K562 (cell line): Measurements from ENCODE around the gene EFHC2. TPM values are rescaled to one million over a fixed set of nuclear protein-coding genes. Genes with fewer than 3 reads are reported as not detected.

Experiments used
- ATAC-seq: fragments of 200-7000 bp; cut with Tn5 transposase; 3 replicates; pipeline ENCODE4 v1.9.1; 2020; ENCODE audit warnings: moderate library complexity
- BruUV-seq: library from RNA; stranded (reverse); fragments of 400-500 nt; replicated peaks from 2 replicates; lab custom pipeline; 2021; lab: Mats Ljungman, UMichigan
- CTCF ChIA-PET: fragments of 300-600 bp; formaldehyde crosslinking; extraction: SDS; loops from one replicate; lab custom pipeline; 2021; ENCODE audit warnings: low intra/inter-chr PET ratio; lab: Yijun Ruan, JAX
- POLR2A ChIA-PET: fragments of 300-600, 350-650 bp; sonication (Branson Sonifier 250); formaldehyde crosslinking; extraction: SDS; loops from one replicate; lab custom pipeline; 2021; ENCODE audit warnings: antibody characterized with exemption, inconsistent platforms; lab: Yijun Ruan, JAX
- DNase-seq, 4 experiments: peaks; one replicate each; pipeline versions ENCODE4 v3.0.0 to v3.0.0-alpha.2; 2011 to 2018; ENCODE audit warnings: low spot score in 3 of 4, mixed read lengths in 3 of 4; ENCODE audit errors: extremely low read depth in 1 of 4
- FAIRE-seq: peaks from 2 replicates; lab custom pipeline; 2011; peaks lifted over from hg19 to GRCh38; lab: Jason Lieb, UNC
- H2AFZ ChIP-seq: 2 replicates; pipeline ENCODE4 v1.6.0; 2011; ENCODE audit warnings: low read depth, low read length, control low read depth, inconsistent platforms
- H3K27ac ChIP-seq: fragments of 200-600 bp; 3 replicates; pipeline ENCODE4 v1.8.0; 2011; ENCODE audit warnings: low read depth, mild to moderate bottlenecking, control low read depth, inconsistent platforms, low read length, moderate library complexity, mixed read lengths; ENCODE audit errors: extremely low read depth
- H3K27me3 ChIP-seq, 2 experiments: fragments of 300-600 bp in 1 of 2; 2 replicates in 1 of 2; 3 replicates in 1 of 2; pipeline versions ENCODE4 v1.6.0 to v1.8.0; 2011; ENCODE audit warnings: inconsistent platforms in 2 of 2, low read length in 2 of 2, mild to moderate bottlenecking in 1 of 2, mixed read lengths in 1 of 2, moderate library complexity in 1 of 2; ENCODE audit not compliant: control insufficient read depth in 2 of 2, insufficient read depth in 2 of 2
- H3K36me3 ChIP-seq: fragments of 300-600 bp; 3 replicates; pipeline ENCODE4 v1.8.0; 2011; ENCODE audit warnings: mild to moderate bottlenecking, low read length, inconsistent platforms; ENCODE audit not compliant: control insufficient read depth, insufficient read depth
- H3K4me1 ChIP-seq, 2 experiments: fragments of 200-600 bp in 1 of 2; replicated peaks in 1 of 2; 2 replicates in 1 of 2; 3 replicates in 1 of 2; pipeline versions ENCODE4 v1.5.1 to v1.8.0; 2011; ENCODE audit warnings: inconsistent platforms in 2 of 2, low read length in 2 of 2, mild to moderate bottlenecking in 1 of 2, mixed read lengths in 1 of 2, moderate library complexity in 1 of 2; ENCODE audit not compliant: control insufficient read depth in 2 of 2, insufficient read depth in 2 of 2
- H3K4me2 ChIP-seq: 2 replicates; pipeline ENCODE4 v1.6.1; 2011; ENCODE audit warnings: low read length, control low read depth, inconsistent platforms, mixed read lengths; ENCODE audit not compliant: insufficient read depth
- H3K4me3 ChIP-seq: fragments of 200-600 bp; sonication (generic), shearing (Covaris generic); 2 replicates; pipeline ENCODE4 v1.5.1; 2016; ENCODE audit warnings: control low read depth, inconsistent platforms
- H3K79me2 ChIP-seq: fragments of 200-600 bp; 3 replicates; pipeline ENCODE4 v1.8.0; 2011; ENCODE audit warnings: low read length, inconsistent platforms; ENCODE audit not compliant: control insufficient read depth, insufficient read depth
- H3K9ac ChIP-seq, 2 experiments: 2 replicates each; pipeline versions ENCODE4 v1.6.0 to v1.6.1; 2011; ENCODE audit warnings: low read depth in 2 of 2, low read length in 2 of 2, control low read depth in 1 of 2, inconsistent platforms in 1 of 2, mild to moderate bottlenecking in 1 of 2, mixed read lengths in 1 of 2; ENCODE audit not compliant: insufficient read depth in 1 of 2
- H3K9me1 ChIP-seq: one replicate; pipeline ENCODE4 v1.6.0; 2011; ENCODE audit warnings: inconsistent platforms, mild to moderate bottlenecking, low read length, moderate library complexity; ENCODE audit not compliant: control insufficient read depth, insufficient read depth
- H3K9me3 ChIP-seq: replicated peaks from 2 replicates; pipeline ENCODE4 v1.5.1; 2011; ENCODE audit warnings: low read depth, low read length, inconsistent platforms; ENCODE audit not compliant: control insufficient read depth, insufficient read depth
- H4K20me1 ChIP-seq: replicated peaks from 2 replicates; pipeline ENCODE4 v1.6.1; 2011; ENCODE audit warnings: low read length, inconsistent platforms, mixed read lengths; ENCODE audit not compliant: control insufficient read depth, insufficient read depth
- BHLHE40 ChIP-seq: IDR thresholded peaks from 2 replicates; pipeline ENCODE4 v1.6.1; 2011; ENCODE audit warnings: low read length, improper control_type of control experiment
- DMBX1 ChIP-seq: fragments of 250-450 bp; sonication (Bioruptor Pico); IDR thresholded peaks from 2 replicates; pipeline ENCODE4 v1.8.0; 2022; ENCODE audit warnings: inconsistent platforms, mild to moderate bottlenecking, moderate library complexity, borderline replicate concordance
- DNMT1 ChIP-seq: fragments of 450-650 bp; IDR thresholded peaks from 2 replicates; pipeline ENCODE4 v1.6.1; 2016; ENCODE audit warnings: antibody characterized with exemption, mild to moderate bottlenecking
- EHMT2 ChIP-seq: fragments of 450-650 bp; IDR thresholded peaks from 2 replicates; pipeline ENCODE4 v1.6.1; 2018; ENCODE audit warnings: antibody characterized with exemption
- EP300 ChIP-seq: IDR thresholded peaks from 2 replicates; pipeline ENCODE4 v1.6.1; 2012; ENCODE audit warnings: low read length, improper control_type of control experiment
- KLF10 ChIP-seq: fragments of 250-450 bp; sonication (Bioruptor Pico); IDR thresholded peaks from 2 replicates; pipeline ENCODE4 v1.6.1; 2021; ENCODE audit warnings: matching md5 sums
- NCOA2 ChIP-seq, 2 experiments: fragments of 450-650 bp; IDR thresholded peaks; 2 replicates each; pipeline ENCODE4 v1.6.1; 2018; ENCODE audit warnings: mild to moderate bottlenecking in 2 of 2, moderate library complexity in 1 of 2; ENCODE audit not compliant: partially characterized antibody in 2 of 2
- NUFIP1 ChIP-seq: fragments of 450-650 bp; IDR thresholded peaks from 2 replicates; pipeline ENCODE4 v1.6.1; 2018; ENCODE audit not compliant: partially characterized antibody
- RAD51 ChIP-seq: fragments of 450-650 bp; IDR thresholded peaks from 2 replicates; pipeline ENCODE4 v1.7.1; 2016; ENCODE audit warnings: low read depth, mild to moderate bottlenecking, borderline replicate concordance
- SMARCC2 ChIP-seq: fragments of 450-650 bp; IDR thresholded peaks from 2 replicates; pipeline ENCODE4 v1.6.1; 2017; ENCODE audit warnings: antibody characterized with exemption, moderate library complexity, mild to moderate bottlenecking, low read depth
- TEAD4 ChIP-seq, 2 experiments: sonication (generic) in 1 of 2; formaldehyde crosslinking in 1 of 2; IDR thresholded peaks; 2 replicates each; pipeline versions ENCODE4 v1.6.1 to v1.8.0; 2012 to 2022; ENCODE audit warnings: borderline replicate concordance in 1 of 2, inconsistent platforms in 1 of 2, low read length in 1 of 2, mild to moderate bottlenecking in 1 of 2, missing genetic modification reagents in 1 of 2
- TOE1 ChIP-seq, 2 experiments: fragments of 450-650 bp in 1 of 2; sonication (generic) in 1 of 2; formaldehyde crosslinking in 1 of 2; IDR thresholded peaks; 2 replicates each; pipeline versions ENCODE4 v1.7.1 to v1.8.0; 2016 to 2022; ENCODE audit warnings: borderline replicate concordance in 2 of 2, mild to moderate bottlenecking in 2 of 2, antibody characterized with exemption in 1 of 2, inconsistent platforms in 1 of 2, low read depth in 1 of 2, missing genetic modification reagents in 1 of 2, moderate library complexity in 1 of 2
- ZC3H11A ChIP-seq: IDR thresholded peaks from 2 replicates; pipeline ENCODE4 v1.6.1; 2012; ENCODE audit warnings: low read depth, low read length, improper control_type of control experiment
- ZEB2 ChIP-seq: fragments of 450-650 bp; IDR thresholded peaks from 2 replicates; pipeline ENCODE4 v1.6.1; 2016
- in situ Hi-C: fragments of 300-500 bp; cut with MboI; formaldehyde crosslinking; loops from 4 replicates; pipeline ENCODE4 v1.15.0; 2018; ENCODE audit warnings: inconsistent platforms, mixed read lengths
- intact Hi-C: fragments of 100-400 bp; cut with micrococcal nuclease; formaldehyde crosslinking; loops from 2 replicates; pipeline ENCODE4 v1.14.2; 2022
- polyA plus RNA-seq, 8 experiments: library from polyadenylated mRNA; depleted of rRNA in 4 of 8; stranded (reverse) in 5 of 8; unstranded in 3 of 8; fragments of >200 nt; fragmentation: Nextera tagmentation in 2 of 8; fragmentation: Illumina TruSeq in 1 of 8; extraction: Ambion mirVana in 2 of 8; extraction: Trizol in 1 of 8; gene quantifications; 2 replicates each; pipeline versions ENCODE4 v1.2.1 to v1.2.3, GENCODE V29; 2011 to 2014; ENCODE audit warnings: inconsistent platforms in 1 of 8, missing spikeins in 1 of 8
- total RNA-seq, 7 experiments: library from RNA; depleted of rRNA in 6 of 7; stranded (reverse); fragments of >200 nt in 6 of 7; fragmentation: Illumina TruSeq in 2 of 7; extraction: Trizol in 2 of 7; gene quantifications; 2 replicates each; pipeline versions ENCODE4 v1.2.1 to v1.2.3, GENCODE V29; 2011 to 2021; ENCODE audit warnings: low replicate concordance in 1 of 7
- TF ChIP-seq, protein P1 (sequence below): fragments of 250-450 bp; sonication (Bioruptor Pico); IDR thresholded peaks from 2 replicates; pipeline ENCODE4 v1.8.0; 2022; ENCODE audit warnings: inconsistent platforms
- TF ChIP-seq, protein P2 (sequence below): sonication (generic); formaldehyde crosslinking; IDR thresholded peaks from 2 replicates; pipeline ENCODE4 v1.8.1; 2022; ENCODE audit warnings: missing genetic modification reagents
- TF ChIP-seq, protein P3 (sequence below): fragments of 450-650 bp; formaldehyde crosslinking; IDR thresholded peaks from 2 replicates; pipeline ENCODE4 v1.4.0; 2020; ENCODE audit warnings: mild to moderate bottlenecking, mixed read lengths

The EFHC2 gene
- total and polyA plus RNA-seq, 9 of the 15 experiments (the other 6 are each of a cell fraction or from before 2014, with no cell fraction given), result 1.3 to 8.1 (median 3.0) TPM

DNA sequence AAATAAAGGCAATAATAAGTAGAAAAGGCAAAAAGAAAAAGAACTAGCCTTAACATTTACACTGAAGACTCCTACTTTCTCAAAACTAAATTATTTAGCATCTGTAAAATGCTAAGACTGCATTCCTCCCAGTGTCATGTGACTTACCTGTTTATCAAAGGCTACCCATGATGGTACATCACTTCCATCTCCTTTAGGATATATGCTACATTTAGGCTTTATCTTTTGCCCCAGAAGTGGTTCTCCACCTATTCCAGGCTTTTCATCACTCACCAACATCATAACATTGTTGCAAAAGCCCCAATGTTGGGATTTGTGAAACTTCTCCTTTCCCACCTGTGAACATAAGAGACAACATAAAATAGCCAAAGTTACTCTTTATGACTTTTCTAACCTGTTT is 31.1 kb downstream of the EFHC2 start:
- no peak overlapping the region for H3K4me2 ChIP-seq
- no peak overlapping the region for H3K4me3 ChIP-seq
- no peaks in the 10 kb centered on the region; the same call in 1 of the 2 replicates for H3K9me3 ChIP-seq
- no peaks in the 10 kb centered on the region for H3K79me2 ChIP-seq
- H3K9me1 ChIP-seq, result no peaks in the 10 kb centered on the region
- peaks cover 0 to 18% of the 10 kb centered on the region in 2 experiments; a peak in 3 of 5 replicates for H3K4me1 ChIP-seq
- in situ Hi-C loops (no loop called here), intact Hi-C loops (loop anchor here (5.0 kb wide), 1 partner anchor 60 kb away; no protein-coding TSS in a partner anchor)
- no peaks in the 10 kb centered on the region for H4K20me1 ChIP-seq
- no peak overlapping the region; the same call in 2 of the 3 replicates for H3K27ac ChIP-seq
- FAIRE-seq, result peak; percentile 35
- DNase-seq, result peak in 1 of 4 experiments; percentile 23
- no peaks in the 10 kb centered on the region for H3K27me3 ChIP-seq
- no peak overlapping the region for H2AFZ ChIP-seq
- H3K9ac ChIP-seq, result no peak overlapping the region; a peak in 1 of 4 replicates
- H3K36me3 ChIP-seq, result no peaks in the 10 kb centered on the region
- no peak for ATAC-seq
- no TSS peak for BruUV-seq
- ChIA-PET CTCF (interaction anchor here (1.0 kb wide), 1 partner anchor 32 kb away, joined by 3 read pairs; no protein-coding TSS in a partner anchor), POLR2A (no interaction called here)
- TF ChIP-seq, protein P1, sequence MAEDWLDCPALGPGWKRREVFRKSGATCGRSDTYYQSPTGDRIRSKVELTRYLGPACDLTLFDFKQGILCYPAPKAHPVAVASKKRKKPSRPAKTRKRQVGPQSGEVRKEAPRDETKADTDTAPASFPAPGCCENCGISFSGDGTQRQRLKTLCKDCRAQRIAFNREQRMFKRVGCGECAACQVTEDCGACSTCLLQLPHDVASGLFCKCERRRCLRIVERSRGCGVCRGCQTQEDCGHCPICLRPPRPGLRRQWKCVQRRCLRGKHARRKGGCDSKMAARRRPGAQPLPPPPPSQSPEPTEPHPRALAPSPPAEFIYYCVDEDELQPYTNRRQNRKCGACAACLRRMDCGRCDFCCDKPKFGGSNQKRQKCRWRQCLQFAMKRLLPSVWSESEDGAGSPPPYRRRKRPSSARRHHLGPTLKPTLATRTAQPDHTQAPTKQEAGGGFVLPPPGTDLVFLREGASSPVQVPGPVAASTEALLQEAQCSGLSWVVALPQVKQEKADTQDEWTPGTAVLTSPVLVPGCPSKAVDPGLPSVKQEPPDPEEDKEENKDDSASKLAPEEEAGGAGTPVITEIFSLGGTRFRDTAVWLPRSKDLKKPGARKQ (CRISPR knock-in tag), result no peak
- TF ChIP-seq TOE1 (IDR thresholded peaks at IDR 0.05; ENCODE audit: borderline replicate concordance) (peak; percentile 58; the same call in 1 of the 2 replicates), TOE1 (CRISPR knock-in tag; IDR thresholded peaks at IDR 0.05; ENCODE audit: borderline replicate concordance, low read depth) (no peak), RAD51 (peak; percentile 37; the same call in 1 of the 2 replicates), NCOA2 (IDR thresholded peaks at IDR 0.05; ENCODE audit: partially characterized antibody in 2 of 2) (no peak), BHLHE40 (no peak), EP300 (peak; percentile 9; the same call in 1 of the 2 replicates), TEAD4 (IDR thresholded peaks at IDR 0.05; ENCODE audit: low read length) (peak; percentile 56), TEAD4 (CRISPR knock-in tag; IDR thresholded peaks at IDR 0.05; ENCODE audit: borderline replicate concordance) (no peak), SMARCC2 (no peak), EHMT2 (no peak), ZEB2 (peak; percentile 63; the same call in 1 of the 2 replicates), DMBX1 (CRISPR knock-in tag) (no peak), NUFIP1 (no peak), ZC3H11A (no peak), DNMT1 (no peak), KLF10 (CRISPR knock-in tag) (no peak)
- TF ChIP-seq, protein P2, sequence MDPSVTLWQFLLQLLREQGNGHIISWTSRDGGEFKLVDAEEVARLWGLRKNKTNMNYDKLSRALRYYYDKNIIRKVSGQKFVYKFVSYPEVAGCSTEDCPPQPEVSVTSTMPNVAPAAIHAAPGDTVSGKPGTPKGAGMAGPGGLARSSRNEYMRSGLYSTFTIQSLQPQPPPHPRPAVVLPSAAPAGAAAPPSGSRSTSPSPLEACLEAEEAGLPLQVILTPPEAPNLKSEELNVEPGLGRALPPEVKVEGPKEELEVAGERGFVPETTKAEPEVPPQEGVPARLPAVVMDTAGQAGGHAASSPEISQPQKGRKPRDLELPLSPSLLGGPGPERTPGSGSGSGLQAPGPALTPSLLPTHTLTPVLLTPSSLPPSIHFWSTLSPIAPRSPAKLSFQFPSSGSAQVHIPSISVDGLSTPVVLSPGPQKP (CRISPR knock-in tag), result no peak
- TF ChIP-seq, protein P3, sequence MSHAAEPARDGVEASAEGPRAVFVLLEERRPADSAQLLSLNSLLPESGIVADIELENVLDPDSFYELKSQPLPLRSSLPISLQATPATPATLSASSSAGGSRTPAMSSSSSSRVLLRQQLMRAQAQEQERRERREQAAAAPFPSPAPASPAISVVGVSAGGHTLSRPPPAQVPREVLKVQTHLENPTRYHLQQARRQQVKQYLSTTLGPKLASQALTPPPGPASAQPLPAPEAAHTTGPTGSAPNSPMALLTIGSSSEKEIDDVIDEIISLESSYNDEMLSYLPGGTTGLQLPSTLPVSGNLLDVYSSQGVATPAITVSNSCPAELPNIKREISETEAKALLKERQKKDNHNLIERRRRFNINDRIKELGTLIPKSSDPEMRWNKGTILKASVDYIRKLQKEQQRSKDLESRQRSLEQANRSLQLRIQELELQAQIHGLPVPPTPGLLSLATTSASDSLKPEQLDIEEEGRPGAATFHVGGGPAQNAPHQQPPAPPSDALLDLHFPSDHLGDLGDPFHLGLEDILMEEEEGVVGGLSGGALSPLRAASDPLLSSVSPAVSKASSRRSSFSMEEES, result peak; percentile 80
